ENCODE results near the gene CLRN1.

CLRN1 gene

GRCh38 chr3:150921209-150921608, 51.3 kb downstream of the CLRN1 start:
- DNase-seq: no peak
- TF ChIP-seq, protein P1, sequence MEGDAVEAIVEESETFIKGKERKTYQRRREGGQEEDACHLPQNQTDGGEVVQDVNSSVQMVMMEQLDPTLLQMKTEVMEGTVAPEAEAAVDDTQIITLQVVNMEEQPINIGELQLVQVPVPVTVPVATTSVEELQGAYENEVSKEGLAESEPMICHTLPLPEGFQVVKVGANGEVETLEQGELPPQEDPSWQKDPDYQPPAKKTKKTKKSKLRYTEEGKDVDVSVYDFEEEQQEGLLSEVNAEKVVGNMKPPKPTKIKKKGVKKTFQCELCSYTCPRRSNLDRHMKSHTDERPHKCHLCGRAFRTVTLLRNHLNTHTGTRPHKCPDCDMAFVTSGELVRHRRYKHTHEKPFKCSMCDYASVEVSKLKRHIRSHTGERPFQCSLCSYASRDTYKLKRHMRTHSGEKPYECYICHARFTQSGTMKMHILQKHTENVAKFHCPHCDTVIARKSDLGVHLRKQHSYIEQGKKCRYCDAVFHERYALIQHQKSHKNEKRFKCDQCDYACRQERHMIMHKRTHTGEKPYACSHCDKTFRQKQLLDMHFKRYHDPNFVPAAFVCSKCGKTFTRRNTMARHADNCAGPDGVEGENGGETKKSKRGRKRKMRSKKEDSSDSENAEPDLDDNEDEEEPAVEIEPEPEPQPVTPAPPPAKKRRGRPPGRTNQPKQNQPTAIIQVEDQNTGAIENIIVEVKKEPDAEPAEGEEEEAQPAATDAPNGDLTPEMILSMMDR (IDR thresholded peaks at IDR 0.05; ENCODE audit: low read length): no peak
- TF ChIP-seq EZH2phosphoT487 (IDR thresholded peaks at IDR 0.05; ENCODE audit: low read length): no peak

DNA sequence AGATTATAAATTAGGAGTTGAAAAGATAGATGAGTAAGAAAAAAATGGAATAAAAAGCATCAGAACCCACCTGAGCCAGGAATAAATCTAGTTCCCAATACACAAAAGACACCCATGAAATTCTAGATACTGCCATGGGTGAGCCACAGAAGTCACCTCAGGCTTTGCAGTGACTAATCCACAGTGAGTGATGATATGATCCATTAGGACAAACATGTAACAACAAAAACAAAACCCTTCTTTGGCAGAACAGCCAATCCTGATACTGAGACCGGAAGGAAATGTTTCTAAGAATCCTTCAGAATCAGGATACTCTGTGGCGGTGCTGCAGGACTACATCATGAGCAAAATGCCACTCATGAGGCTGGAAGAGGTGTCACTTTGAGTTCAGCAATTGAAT, 52.3 kb downstream of the CLRN1 start:
- Histone ChIP-seq H3K79me2 (ENCODE audit: low read length) (no peaks in the 10 kb centered on the region), H3K4me3 (ENCODE audit: low read length) (no peak overlapping the region), H3K36me3 (replicated peaks; ENCODE audit: insufficient read depth, low read length) (no peaks in the 10 kb centered on the region), H3K9ac (ENCODE audit: low read length) (no peak overlapping the region), H2AFZ (ENCODE audit: low read length) (no peak overlapping the region), H4K20me1 (ENCODE audit: insufficient read depth, low read length) (no peaks in the 10 kb centered on the region), H3K27me3 (replicated peaks; ENCODE audit: insufficient read depth, low read length) (no peaks in the 10 kb centered on the region), H3K4me2 (ENCODE audit: low read depth, low read length) (no peak overlapping the region), H3F3A (ENCODE audit: insufficient read depth, low read length) (no peaks in the 10 kb centered on the region), H3K9me3 (replicated peaks; ENCODE audit: insufficient read depth, low read length) (no peaks in the 10 kb centered on the region), H3K4me1 (ENCODE audit: low read length) (no peaks in the 10 kb centered on the region), H3K27ac (ENCODE audit: low read length) (no peak overlapping the region), H3K9me2 (replicated peaks; ENCODE audit: insufficient read depth, low read length) (no peaks in the 10 kb centered on the region)
- DNase-seq: no peak
- no peak for TF ChIP-seq EZH2phosphoT487 (IDR thresholded peaks at IDR 0.05; ENCODE audit: low read length)
- TF ChIP-seq, protein P1 (IDR thresholded peaks at IDR 0.05; ENCODE audit: low read length): no peak
- TF ChIP-seq EZH2 (optimal IDR thresholded peaks at IDR 0.05; ENCODE audit: low read depth, low read length): no peak

More at GRCh38 chr3:150921209-150921608, 51.3 kb downstream of the CLRN1 start:
- Histone ChIP-seq H3K27me3 (replicated peaks; ENCODE audit: insufficient read depth, low read length) (no peaks in the 10 kb centered on the region), H4K20me1 (ENCODE audit: insufficient read depth, low read length) (no peaks in the 10 kb centered on the region), H3K4me1 (ENCODE audit: low read length) (peaks cover 1% of the 10 kb centered on the region; the same call in 1 of the 2 replicates), H3K9ac (ENCODE audit: low read length) (no peak overlapping the region), H3F3A (ENCODE audit: insufficient read depth, low read length) (peaks cover 4% of the 10 kb centered on the region; the same call in 1 of the 2 replicates), H2AFZ (ENCODE audit: low read length) (no peak overlapping the region), H3K9me3 (replicated peaks; ENCODE audit: insufficient read depth, low read length) (no peaks in the 10 kb centered on the region), H3K9me2 (replicated peaks; ENCODE audit: insufficient read depth, low read length) (no peaks in the 10 kb centered on the region), H3K27ac (ENCODE audit: low read length) (no peak overlapping the region), H3K4me3 (ENCODE audit: low read length) (no peak overlapping the region), H3K36me3 (replicated peaks; ENCODE audit: insufficient read depth, low read length) (no peaks in the 10 kb centered on the region), H3K4me2 (ENCODE audit: low read depth, low read length) (no peak overlapping the region), H3K79me2 (ENCODE audit: low read length) (no peaks in the 10 kb centered on the region)

- no peak for DNase-seq
- Histone ChIP-seq H2AFZ (ENCODE audit: low read length) (no peak overlapping the region), H3K9me3 (replicated peaks; ENCODE audit: insufficient read depth, low read length) (no peaks in the 10 kb centered on the region), H4K20me1 (ENCODE audit: insufficient read depth, low read length) (no peaks in the 10 kb centered on the region), H3K9me2 (replicated peaks; ENCODE audit: insufficient read depth, low read length) (no peaks in the 10 kb centered on the region), H3F3A (ENCODE audit: insufficient read depth, low read length) (no peaks in the 10 kb centered on the region), H3K9ac (ENCODE audit: low read length) (no peak overlapping the region), H3K4me3 (ENCODE audit: low read length) (no peak overlapping the region), H3K27ac (ENCODE audit: low read length) (no peak overlapping the region), H3K4me2 (ENCODE audit: low read depth, low read length) (no peak overlapping the region), H3K36me3 (replicated peaks; ENCODE audit: insufficient read depth, low read length) (no peaks in the 10 kb centered on the region), H3K79me2 (ENCODE audit: low read length) (no peaks in the 10 kb centered on the region), H3K4me1 (ENCODE audit: low read length) (no peaks in the 10 kb centered on the region), H3K27me3 (replicated peaks; ENCODE audit: insufficient read depth, low read length) (no peaks in the 10 kb centered on the region)
- no peak for TF ChIP-seq EZH2 (optimal IDR thresholded peaks at IDR 0.05; ENCODE audit: low read depth, low read length)
- no peak for TF ChIP-seq EZH2phosphoT487 (IDR thresholded peaks at IDR 0.05; ENCODE audit: low read length)
- TF ChIP-seq, protein P1 (IDR thresholded peaks at IDR 0.05; ENCODE audit: low read length): no peak
Observed at GRCh38 chr3:150917951-150918350, 54.6 kb downstream of the CLRN1 start.

Data from MM.1S (cell line).